ENCODE results near the gene SLC44A1.

The SLC44A1 gene

GRCh38 chr9:105275938-105276337 lies 31.5 kb downstream of the SLC44A1 start:
- DNase-seq: no peak

- DNase-seq: no peak
These were observed 34.3 kb downstream of the SLC44A1 start for GRCh38 chr9:105278751-105279150.

GRCh38 chr9:105280691-105281090 lies 36.2 kb downstream of the SLC44A1 start:
- DNase-seq: no peak

- no peak for DNase-seq
These were observed 36.8 kb downstream of the SLC44A1 start for GRCh38 chr9:105281272-105281671.

- DNase-seq: no peak
These were observed 37.5 kb downstream of the SLC44A1 start for GRCh38 chr9:105281926-105282325.

GRCh38 chr9:105282870-105283621 lies 38.6 kb downstream of the SLC44A1 start:
- DNase-seq: no peak

GRCh38 chr9:105283795-105284194 lies 39.3 kb downstream of the SLC44A1 start:
- DNase-seq: no peak

- no peak for DNase-seq
These were observed 40.0 kb downstream of the SLC44A1 start for GRCh38 chr9:105284463-105284862.

- no peak for DNase-seq
These were observed 41.6 kb downstream of the SLC44A1 start for GRCh38 chr9:105286098-105286497.

- no peak for DNase-seq
These were observed 44.9 kb downstream of the SLC44A1 start for GRCh38 chr9:105289305-105289704.

GRCh38 chr9:105290418-105290817 lies 46.0 kb downstream of the SLC44A1 start:
- DNase-seq: no peak

- no peak for DNase-seq
These were observed 46.5 kb downstream of the SLC44A1 start for GRCh38 chr9:105290954-105291353.

- DNase-seq: no peak
These were observed 47.0 kb downstream of the SLC44A1 start for GRCh38 chr9:105291422-105291859.

GRCh38 chr9:105291938-105292337 lies 47.5 kb downstream of the SLC44A1 start:
- DNase-seq: no peak

GRCh38 chr9:105293408-105293807 lies 49.0 kb downstream of the SLC44A1 start:
- no peak for DNase-seq

GRCh38 chr9:105295201-105295550 lies 50.7 kb downstream of the SLC44A1 start:
- no peak for DNase-seq

GRCh38 chr9:105295986-105296385 lies 51.5 kb downstream of the SLC44A1 start:
- DNase-seq: no peak

GRCh38 chr9:105296445-105296844 lies 52.0 kb downstream of the SLC44A1 start:
- DNase-seq: no peak

- DNase-seq: no peak
These were observed 52.4 kb downstream of the SLC44A1 start for GRCh38 chr9:105296877-105297287.

GRCh38 chr9:105297442-105298075 lies 53.1 kb downstream of the SLC44A1 start:
- DNase-seq: no peak

- DNase-seq: no peak
These were observed 54.9 kb downstream of the SLC44A1 start for GRCh38 chr9:105299190-105299854.

GRCh38 chr9:105302728-105303127 lies 58.3 kb downstream of the SLC44A1 start:
- DNase-seq: no peak

GRCh38 chr9:105305856-105306255 lies 61.4 kb downstream of the SLC44A1 start:
- DNase-seq: no peak

Measured in effector CD8-positive, alpha-beta T cell (primary cell).